WTC11 (cell line): ENCODE results near the gene PAK5. TPM values are rescaled to one million over a fixed set of nuclear protein-coding genes. Genes with fewer than 3 reads are reported as not detected.

Experiments used
- ATAC-seq: fragments of 200-7000 bp; cut with Tn5 transposase; 2 replicates; pipeline ENCODE4 v1.10.0; 2021; ENCODE audit warnings: mild to moderate bottlenecking, moderate library complexity
- CTCF ChIA-PET: fragments of 300-600 bp; sonication (Branson Sonifier 250); formaldehyde crosslinking; loops from one replicate; lab custom pipeline; 2021; ENCODE audit warnings: antibody characterized with exemption; lab: Charles Lee
- POLR2A ChIA-PET: fragments of 350-600 bp; sonication (Branson Sonifier 250); formaldehyde crosslinking; loops from one replicate; lab custom pipeline; 2021; ENCODE audit warnings: antibody characterized with exemption; lab: Charles Lee
- DNase-seq: peaks from one replicate; pipeline ENCODE4 v3.0.0; 2021; ENCODE audit warnings: low spot score
- H3K27ac Mint-ChIP-seq: 2 replicates; pipeline ENCODE4 v1.8.0; 2021; ENCODE audit warnings: mixed read lengths
- H3K27me3 Mint-ChIP-seq: 2 replicates; pipeline ENCODE4 v1.8.0; 2021; ENCODE audit warnings: low read depth, mild to moderate bottlenecking, moderate library complexity, mixed read lengths
- H3K36me3 Mint-ChIP-seq: 2 replicates; pipeline ENCODE4 v1.8.0; 2021; ENCODE audit warnings: mixed read lengths
- H3K4me1 Mint-ChIP-seq: 2 replicates; pipeline ENCODE4 v1.8.0; 2022; ENCODE audit warnings: mixed read lengths
- H3K4me3 Mint-ChIP-seq: 2 replicates; pipeline ENCODE4 v1.8.0; 2021; ENCODE audit warnings: mild to moderate bottlenecking, moderate library complexity, mixed read lengths
- H3K9me3 Mint-ChIP-seq: 2 replicates; pipeline ENCODE4 v1.8.0; 2021; ENCODE audit warnings: mixed read lengths
- ATF3 ChIP-seq: sonication (generic); formaldehyde crosslinking; conservative IDR thresholded peaks from 2 replicates; pipeline ENCODE4 v1.8.1; 2022; ENCODE audit warnings: mild to moderate bottlenecking, missing genetic modification reagents
- E2F1 ChIP-seq: sonication (generic); formaldehyde crosslinking; IDR thresholded peaks from 2 replicates; pipeline ENCODE4 v1.8.0; 2022; ENCODE audit warnings: mild to moderate bottlenecking, missing genetic modification reagents
- E2F5 ChIP-seq: sonication (generic); formaldehyde crosslinking; IDR thresholded peaks from 2 replicates; pipeline ENCODE4 v1.8.1; 2022; ENCODE audit warnings: mild to moderate bottlenecking, moderate library complexity, missing genetic modification reagents
- GABPB1 ChIP-seq: sonication (generic); formaldehyde crosslinking; IDR thresholded peaks from 2 replicates; pipeline ENCODE4 v1.8.1; 2023; ENCODE audit warnings: mild to moderate bottlenecking, missing genetic modification reagents
- GRHL2 ChIP-seq: fragments of 250-450 bp; sonication (Bioruptor Pico); IDR thresholded peaks from 2 replicates; pipeline ENCODE4 v1.8.0; 2022; ENCODE audit warnings: mild to moderate bottlenecking, moderate library complexity; ENCODE audit not compliant: insufficient replicate concordance, severe bottlenecking
- GTF2I ChIP-seq: fragments of 250-450 bp; sonication (Bioruptor Pico); conservative IDR thresholded peaks from 2 replicates; pipeline ENCODE4 v1.4.0; 2021; ENCODE audit warnings: mild to moderate bottlenecking
- HMGXB4 ChIP-seq: sonication (generic); formaldehyde crosslinking; IDR thresholded peaks from 2 replicates; pipeline ENCODE4 v1.8.1; 2023; ENCODE audit warnings: mild to moderate bottlenecking, moderate library complexity, missing genetic modification reagents
- MAX ChIP-seq: sonication (generic); formaldehyde crosslinking; IDR thresholded peaks from 2 replicates; pipeline ENCODE4 v1.8.0; 2022; ENCODE audit warnings: mild to moderate bottlenecking, missing genetic modification reagents
- MXD4 ChIP-seq: fragments of 250-450 bp; sonication (Bioruptor Pico); IDR thresholded peaks from 2 replicates; pipeline ENCODE4 v1.8.0; 2021; ENCODE audit warnings: mild to moderate bottlenecking, moderate library complexity, borderline replicate concordance
- MYBL2 ChIP-seq: sonication (generic); formaldehyde crosslinking; IDR thresholded peaks from 2 replicates; pipeline ENCODE4 v1.8.1; 2023; ENCODE audit warnings: mild to moderate bottlenecking, moderate library complexity, missing genetic modification reagents
- NR1H2 ChIP-seq: sonication (generic); formaldehyde crosslinking; IDR thresholded peaks from 2 replicates; pipeline ENCODE4 v1.9.0; 2021; ENCODE audit warnings: mild to moderate bottlenecking, moderate library complexity, missing genetic modification reagents
- PRDM15 ChIP-seq: sonication (generic); formaldehyde crosslinking; IDR thresholded peaks from 2 replicates; pipeline ENCODE4 v1.8.0; 2022; ENCODE audit warnings: missing genetic modification reagents
- SMAD3 ChIP-seq: sonication (generic); formaldehyde crosslinking; IDR thresholded peaks from 2 replicates; pipeline ENCODE4 v1.8.0; 2022; ENCODE audit warnings: missing genetic modification reagents, mild to moderate bottlenecking, borderline replicate concordance
- ZNF281 ChIP-seq: sonication (generic); formaldehyde crosslinking; IDR thresholded peaks from 2 replicates; pipeline ENCODE4 v1.8.0; 2023; ENCODE audit warnings: mild to moderate bottlenecking, missing genetic modification reagents
- ZNF416 ChIP-seq: fragments of 250-450 bp; sonication (Bioruptor Pico); IDR thresholded peaks from 2 replicates; pipeline ENCODE4 v1.9.0; 2021; ENCODE audit warnings: mild to moderate bottlenecking, inconsistent platforms
- ZSCAN18 ChIP-seq: fragments of 250-450 bp; sonication (Bioruptor Pico); IDR thresholded peaks from 2 replicates; pipeline ENCODE4 v2.1.2; 2022; ENCODE audit warnings: mild to moderate bottlenecking, moderate library complexity
- total RNA-seq: library from RNA; stranded (reverse); gene quantifications from 3 replicates; pipeline ENCODE4 v1.2.3, GENCODE V29; 2021

Gene PAK5
- total RNA-seq, 1 experiment from 2014 or later, result 0.31 TPM

GRCh38 chr20:9758752-9759151, 80.1 kb downstream of the PAK5 start (continued):
- TF ChIP-seq ZNF281 (CRISPR knock-in tag) (no peak), MYBL2 (CRISPR knock-in tag) (no peak), GTF2I (CRISPR knock-in tag) (no peak)

- Mint-ChIP-seq H3K36me3 (no peaks in the 10 kb centered on the region), H3K4me3 (no peak overlapping the region), H3K4me1 (peaks cover 29% of the 10 kb centered on the region), H3K9me3 (peaks cover 8% of the 10 kb centered on the region), H3K27ac (no peak overlapping the region), H3K27me3 (no peaks in the 10 kb centered on the region)
- DNase-seq (no peak), ATAC-seq (no peak)
- ChIA-PET CTCF (no interaction called here), POLR2A (no interaction called here)
- TF ChIP-seq NR1H2, result no peak
- no peak for TF ChIP-seq ZNF416 (CRISPR knock-in tag)
- TF ChIP-seq E2F5 (CRISPR knock-in tag), result no peak
- no peak for TF ChIP-seq ZSCAN18 (CRISPR knock-in tag)
- TF ChIP-seq ZNF281 (CRISPR knock-in tag), result no peak
- TF ChIP-seq SMAD3 (CRISPR knock-in tag), result no peak
- TF ChIP-seq MAX (CRISPR knock-in tag), result no peak
- TF ChIP-seq MXD4 (CRISPR knock-in tag), result no peak
- no peak for TF ChIP-seq HMGXB4 (CRISPR knock-in tag)
- no peak for TF ChIP-seq GTF2I (CRISPR knock-in tag)
- no peak for TF ChIP-seq GABPB1 (CRISPR knock-in tag)
- no peak for TF ChIP-seq GRHL2 (CRISPR knock-in tag)
Observed at GRCh38 chr20:9756660-9757059, 82.2 kb downstream of the PAK5 start.

- CTCF ChIA-PET, result no interaction called here
- no peak for ATAC-seq
- POLR2A ChIA-PET, result no interaction called here
- TF ChIP-seq E2F1 (CRISPR knock-in tag) (no peak), PRDM15 (CRISPR knock-in tag) (no peak), ATF3 (CRISPR knock-in tag) (no peak)
Observed at GRCh38 chr20:9755301-9755700, 83.6 kb downstream of the PAK5 start.

More at GRCh38 chr20:9755301-9755700, 83.6 kb downstream of the PAK5 start:
- no peaks in the 10 kb centered on the region for H3K36me3 Mint-ChIP-seq
- peaks cover 28% of the 10 kb centered on the region for H3K4me1 Mint-ChIP-seq
- no peak overlapping the region for H3K4me3 Mint-ChIP-seq
- no peaks in the 10 kb centered on the region for H3K9me3 Mint-ChIP-seq
- H3K27me3 Mint-ChIP-seq, result no peaks in the 10 kb centered on the region
- DNase-seq, result no peak
- H3K27ac Mint-ChIP-seq, result no peak overlapping the region
